ENCODE data around the gene KRT81.
"Not testable (repeated sequence)": the region's sequence is repeated elsewhere in the genome, so short reads cannot be mapped to it uniquely, and the experiment has no call there.

DNA sequence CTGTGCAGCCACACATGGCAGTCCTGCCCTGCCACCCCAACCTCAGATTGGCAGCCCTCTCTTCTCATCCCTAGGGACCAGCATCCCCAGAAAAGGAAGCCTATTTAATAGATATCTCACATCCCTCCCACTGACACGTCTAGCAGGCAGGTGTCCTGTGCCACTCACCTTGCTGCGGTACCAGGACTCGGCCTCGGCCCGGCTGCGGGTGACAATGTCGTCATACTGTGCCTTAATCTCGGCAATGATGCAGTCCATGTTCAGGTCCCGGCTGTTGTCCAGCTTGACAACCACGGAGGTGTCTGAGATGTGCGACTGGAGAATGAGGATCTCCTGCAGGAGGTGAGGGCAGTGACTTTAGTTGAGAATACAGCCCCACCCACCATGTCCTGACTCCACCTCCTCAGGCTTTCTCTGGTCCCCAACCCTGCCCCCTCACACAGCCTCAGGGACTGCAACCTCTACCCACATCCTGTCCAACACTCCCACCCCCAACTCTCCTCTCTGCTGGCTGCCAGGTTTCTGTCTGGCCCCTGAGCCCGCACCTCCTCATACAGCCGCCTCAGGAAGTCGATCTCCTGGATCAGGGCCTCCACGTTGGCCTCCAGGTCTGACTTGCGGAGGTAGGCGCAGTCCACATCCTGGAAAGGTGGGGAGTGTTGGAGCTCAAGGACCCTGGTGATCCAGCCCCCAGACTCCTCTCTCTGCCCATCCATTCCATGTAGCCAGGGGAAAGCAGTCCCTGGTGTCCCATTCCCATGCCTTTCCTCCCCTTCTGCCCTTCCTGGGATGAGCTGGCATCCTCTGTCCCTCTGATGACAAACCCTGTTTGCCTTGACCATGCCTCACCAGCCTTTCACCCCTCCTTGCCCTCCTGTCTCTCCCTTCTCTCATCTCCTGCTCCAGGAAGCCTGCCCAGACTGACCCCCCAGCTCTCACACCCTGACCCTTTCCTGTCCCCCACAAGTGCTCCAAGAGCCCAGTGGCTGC is 3.2 kb downstream of the KRT81 start:
- TF ChIP-seq, protein P1, sequence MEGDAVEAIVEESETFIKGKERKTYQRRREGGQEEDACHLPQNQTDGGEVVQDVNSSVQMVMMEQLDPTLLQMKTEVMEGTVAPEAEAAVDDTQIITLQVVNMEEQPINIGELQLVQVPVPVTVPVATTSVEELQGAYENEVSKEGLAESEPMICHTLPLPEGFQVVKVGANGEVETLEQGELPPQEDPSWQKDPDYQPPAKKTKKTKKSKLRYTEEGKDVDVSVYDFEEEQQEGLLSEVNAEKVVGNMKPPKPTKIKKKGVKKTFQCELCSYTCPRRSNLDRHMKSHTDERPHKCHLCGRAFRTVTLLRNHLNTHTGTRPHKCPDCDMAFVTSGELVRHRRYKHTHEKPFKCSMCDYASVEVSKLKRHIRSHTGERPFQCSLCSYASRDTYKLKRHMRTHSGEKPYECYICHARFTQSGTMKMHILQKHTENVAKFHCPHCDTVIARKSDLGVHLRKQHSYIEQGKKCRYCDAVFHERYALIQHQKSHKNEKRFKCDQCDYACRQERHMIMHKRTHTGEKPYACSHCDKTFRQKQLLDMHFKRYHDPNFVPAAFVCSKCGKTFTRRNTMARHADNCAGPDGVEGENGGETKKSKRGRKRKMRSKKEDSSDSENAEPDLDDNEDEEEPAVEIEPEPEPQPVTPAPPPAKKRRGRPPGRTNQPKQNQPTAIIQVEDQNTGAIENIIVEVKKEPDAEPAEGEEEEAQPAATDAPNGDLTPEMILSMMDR (IDR thresholded peaks at IDR 0.05), result not testable (repeated sequence)
- TF ChIP-seq POLR2AphosphoS5 (IDR thresholded peaks at IDR 0.05; ENCODE audit: low read depth, low read length), result not testable (repeated sequence)

Measured in Panc1 (cell line).